ENCODE data around the gene RETREG3. TPM values are rescaled to one million over a fixed set of nuclear protein-coding genes. Genes with fewer than 3 reads are reported as not detected.

The RETREG3 gene
- total RNA-seq, 1 donor from 2014 or later = 78.8 TPM

DNA sequence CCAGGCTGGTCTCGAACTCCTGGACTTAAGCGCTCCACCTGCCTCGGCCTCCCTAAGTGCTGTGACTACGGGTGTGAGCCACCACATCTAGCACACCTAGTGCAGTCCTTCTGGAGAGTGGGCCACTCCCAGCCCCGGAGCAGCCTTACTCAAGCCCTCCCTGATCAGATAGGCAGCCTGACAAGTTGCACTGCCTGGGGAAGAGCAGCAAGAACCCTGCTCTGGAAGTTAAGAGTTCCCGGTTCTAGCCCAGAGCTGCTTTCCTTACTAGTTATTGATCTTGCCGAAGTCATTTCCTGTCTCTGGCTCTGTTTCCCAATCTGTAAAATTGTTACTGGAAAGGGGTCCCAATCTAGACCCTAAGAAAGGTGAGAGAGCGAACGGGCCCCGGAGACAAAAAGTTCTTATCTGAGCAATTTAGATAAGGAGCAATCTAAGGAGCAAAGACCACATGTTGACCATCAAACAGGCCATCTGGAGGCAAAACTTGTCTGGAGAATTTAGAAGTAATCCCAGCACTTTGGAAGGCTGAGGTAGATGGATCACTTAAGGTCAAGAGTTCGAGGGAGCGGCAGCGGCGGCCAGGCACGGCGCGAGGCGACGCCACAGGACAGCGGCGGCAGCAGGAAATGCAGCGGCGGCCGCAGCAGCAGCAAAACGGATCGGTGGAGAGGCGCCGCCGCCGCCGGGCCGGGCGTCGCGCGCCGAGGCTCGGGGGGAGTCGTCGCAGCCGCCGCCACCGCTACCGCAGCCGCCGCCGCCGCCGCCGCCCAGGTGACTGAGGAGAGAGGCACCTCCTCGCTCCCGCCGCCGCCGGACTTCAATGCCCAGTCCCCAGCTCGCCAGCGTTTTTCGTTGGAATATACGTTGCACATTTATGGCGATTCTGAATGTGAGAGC is 77.5 kb downstream of the RETREG3 start:
- peak; percentile 61 for DNase-seq (ENCODE audit: low spot score)

GRCh38 chr17:42530952-42531454 is 78.2 kb downstream of the RETREG3 start:
- DNase-seq (ENCODE audit: low spot score) = no peak

Other genes with a start within 250 kb of the RETREG3 start
- 140 TPM for gene STAT3, start 220.9 kb downstream of the RETREG3 start, total RNA-seq
- 273 TPM for gene CAVIN1, start 186.1 kb downstream of the RETREG3 start, total RNA-seq
- 179 TPM for gene ATP6V0A1, start 150.5 kb downstream of the RETREG3 start, total RNA-seq
- 51.1 TPM for gene NAGLU, start 73.1 kb downstream of the RETREG3 start, total RNA-seq
- 2.4 TPM for gene HSD17B1, start 56.5 kb downstream of the RETREG3 start, total RNA-seq
- 84.1 TPM for gene COASY, start 47.2 kb downstream of the RETREG3 start, total RNA-seq
- gene MLX, start 42.3 kb downstream of the RETREG3 start, total RNA-seq = 54.0 TPM
- 5.1 TPM for gene PSMC3IP, start 31.6 kb downstream of the RETREG3 start, total RNA-seq
- 40.2 TPM for gene TUBG1, start 309 bp upstream of the RETREG3 start, total RNA-seq
- 30.8 TPM for gene TUBG2, start 49.9 kb upstream of the RETREG3 start, total RNA-seq
- gene PLEKHH3, start 67.6 kb upstream of the RETREG3 start, total RNA-seq = 36.1 TPM
- gene CCR10, start 72.5 kb upstream of the RETREG3 start, total RNA-seq = 0.49 TPM
- gene CNTNAP1, start 73.2 kb upstream of the RETREG3 start, total RNA-seq = 8.1 TPM
- 50.4 TPM for gene EZH1, start 135.7 kb upstream of the RETREG3 start, total RNA-seq
- gene RAMP2, start 151.9 kb upstream of the RETREG3 start, total RNA-seq = 22.7 TPM
- gene VPS25, start 164.1 kb upstream of the RETREG3 start, total RNA-seq = 57.1 TPM
- gene WNK4, start 171.2 kb upstream of the RETREG3 start, total RNA-seq = 0.37 TPM
- gene COA3, start 189.3 kb upstream of the RETREG3 start, total RNA-seq = 78.0 TPM
- 0.89 TPM for gene CNTD1, start 189.5 kb upstream of the RETREG3 start, total RNA-seq
- 71.3 TPM for gene BECN1, start 214.9 kb upstream of the RETREG3 start, total RNA-seq
- 88.5 TPM for gene PSME3, start 224.0 kb upstream of the RETREG3 start, total RNA-seq
- gene AOC2, start 235.2 kb upstream of the RETREG3 start, total RNA-seq = 1.4 TPM
- 125 TPM for gene AOC3, start 241.8 kb upstream of the RETREG3 start, total RNA-seq